Osteoblast (primary cell): ENCODE results near the gene NRGN. TPM values are rescaled to one million over a fixed set of nuclear protein-coding genes. Genes with fewer than 3 reads are reported as not detected.
A peak's percentile ranks its signal among the peaks of the same experiment; 100 is the strongest.

Experiments
- DNase-seq: peaks from one replicate; pipeline ENCODE4 v3.0.0; 2011; ENCODE audit warnings: low spot score, mixed read lengths; ENCODE audit not compliant: insufficient read length; ENCODE audit errors: missing footprints
- H2AFZ ChIP-seq: 2 replicates; pipeline ENCODE4 v1.6.0; 2011; ENCODE audit warnings: mild to moderate bottlenecking, low read length
- H3K27ac ChIP-seq: 2 replicates; pipeline ENCODE4 v1.5.1; 2011; ENCODE audit warnings: mild to moderate bottlenecking, low read depth, low read length, moderate library complexity
- H3K27me3 ChIP-seq: 2 replicates; pipeline ENCODE4 v1.6.0; 2012; ENCODE audit warnings: mild to moderate bottlenecking, control low read depth, inconsistent platforms, low read length, moderate library complexity; ENCODE audit not compliant: insufficient read depth
- H3K36me3 ChIP-seq: 2 replicates; pipeline ENCODE4 v1.5.1; 2011; ENCODE audit warnings: mild to moderate bottlenecking, low read length, control low read depth, moderate library complexity; ENCODE audit not compliant: insufficient read depth
- H3K4me1 ChIP-seq: 2 replicates; pipeline ENCODE4 v1.5.1; 2011; ENCODE audit warnings: mild to moderate bottlenecking, low read length, control low read depth, moderate library complexity; ENCODE audit not compliant: insufficient read depth
- H3K4me2 ChIP-seq: 2 replicates; pipeline ENCODE4 v1.6.0; 2011; ENCODE audit warnings: mild to moderate bottlenecking, low read length; ENCODE audit not compliant: insufficient read depth
- H3K4me3 ChIP-seq: fragments of 200-600 bp; sonication (generic); 3 replicates; pipeline ENCODE4 v1.5.1; 2012; ENCODE audit warnings: mild to moderate bottlenecking, low read length, inconsistent platforms; ENCODE audit not compliant: insufficient read depth
- H3K79me2 ChIP-seq: 2 replicates; pipeline ENCODE4 v1.6.0; 2012; ENCODE audit warnings: mild to moderate bottlenecking, low read length, control low read depth, inconsistent platforms; ENCODE audit not compliant: insufficient read depth
- H3K9me3 ChIP-seq: 2 replicates; pipeline ENCODE4 v1.5.1; 2011; ENCODE audit warnings: low read depth, low read length, control low read depth
- H4K20me1 ChIP-seq: 2 replicates; pipeline ENCODE4 v1.6.0; 2012; ENCODE audit warnings: mild to moderate bottlenecking, low read length, control low read depth; ENCODE audit not compliant: insufficient read depth
- total RNA-seq: library from RNA; depleted of rRNA; stranded (reverse); fragments of >200 nt; gene quantifications from 2 replicates; pipeline ENCODE4 v1.2.3, GENCODE V29; 2012
- TF ChIP-seq, protein P1 (sequence below): IDR thresholded peaks from 2 replicates; pipeline ENCODE4 v1.5.1; 2011; ENCODE audit warnings: mild to moderate bottlenecking, low read depth, low read length, moderate library complexity; ENCODE audit errors: extremely low read depth

Gene NRGN
- total RNA-seq, 1 donor, result under 0.01 TPM

DNA sequence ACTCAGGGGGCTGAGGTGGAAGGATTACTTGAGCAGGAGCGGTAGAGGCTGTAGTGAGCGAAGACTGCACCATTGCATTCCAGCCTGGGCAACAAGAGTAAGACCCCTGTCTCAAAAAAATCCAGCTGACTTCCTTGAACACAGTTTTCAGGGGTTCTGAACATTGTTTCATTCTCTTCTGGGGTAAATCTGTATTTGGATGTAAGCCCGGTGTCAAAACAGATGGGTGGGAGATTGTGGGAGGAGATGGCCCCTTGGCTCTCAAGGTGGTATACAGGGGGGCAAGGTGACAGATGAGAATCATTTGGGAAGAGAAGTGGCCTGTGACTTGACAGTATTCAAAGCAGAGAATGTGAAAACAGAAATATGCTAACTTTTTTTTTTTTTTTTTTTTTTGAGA lies 17.6 kb downstream of the NRGN start:
- Histone ChIP-seq H2AFZ (no peak overlapping the region), H3K4me2 (no peak overlapping the region), H3K9me3 (no peaks in the 10 kb centered on the region), H4K20me1 (no peaks in the 10 kb centered on the region), H3K27ac (no peak overlapping the region), H3K27me3 (peaks cover 71% of the 10 kb centered on the region), H3K4me3 (no peak overlapping the region), H3K36me3 (no peaks in the 10 kb centered on the region), H3K79me2 (no peaks in the 10 kb centered on the region), H3K4me1 (peaks cover 7% of the 10 kb centered on the region)
- DNase-seq, result peak; percentile 77
- TF ChIP-seq, protein P1, sequence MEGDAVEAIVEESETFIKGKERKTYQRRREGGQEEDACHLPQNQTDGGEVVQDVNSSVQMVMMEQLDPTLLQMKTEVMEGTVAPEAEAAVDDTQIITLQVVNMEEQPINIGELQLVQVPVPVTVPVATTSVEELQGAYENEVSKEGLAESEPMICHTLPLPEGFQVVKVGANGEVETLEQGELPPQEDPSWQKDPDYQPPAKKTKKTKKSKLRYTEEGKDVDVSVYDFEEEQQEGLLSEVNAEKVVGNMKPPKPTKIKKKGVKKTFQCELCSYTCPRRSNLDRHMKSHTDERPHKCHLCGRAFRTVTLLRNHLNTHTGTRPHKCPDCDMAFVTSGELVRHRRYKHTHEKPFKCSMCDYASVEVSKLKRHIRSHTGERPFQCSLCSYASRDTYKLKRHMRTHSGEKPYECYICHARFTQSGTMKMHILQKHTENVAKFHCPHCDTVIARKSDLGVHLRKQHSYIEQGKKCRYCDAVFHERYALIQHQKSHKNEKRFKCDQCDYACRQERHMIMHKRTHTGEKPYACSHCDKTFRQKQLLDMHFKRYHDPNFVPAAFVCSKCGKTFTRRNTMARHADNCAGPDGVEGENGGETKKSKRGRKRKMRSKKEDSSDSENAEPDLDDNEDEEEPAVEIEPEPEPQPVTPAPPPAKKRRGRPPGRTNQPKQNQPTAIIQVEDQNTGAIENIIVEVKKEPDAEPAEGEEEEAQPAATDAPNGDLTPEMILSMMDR, result no peak

DNA sequence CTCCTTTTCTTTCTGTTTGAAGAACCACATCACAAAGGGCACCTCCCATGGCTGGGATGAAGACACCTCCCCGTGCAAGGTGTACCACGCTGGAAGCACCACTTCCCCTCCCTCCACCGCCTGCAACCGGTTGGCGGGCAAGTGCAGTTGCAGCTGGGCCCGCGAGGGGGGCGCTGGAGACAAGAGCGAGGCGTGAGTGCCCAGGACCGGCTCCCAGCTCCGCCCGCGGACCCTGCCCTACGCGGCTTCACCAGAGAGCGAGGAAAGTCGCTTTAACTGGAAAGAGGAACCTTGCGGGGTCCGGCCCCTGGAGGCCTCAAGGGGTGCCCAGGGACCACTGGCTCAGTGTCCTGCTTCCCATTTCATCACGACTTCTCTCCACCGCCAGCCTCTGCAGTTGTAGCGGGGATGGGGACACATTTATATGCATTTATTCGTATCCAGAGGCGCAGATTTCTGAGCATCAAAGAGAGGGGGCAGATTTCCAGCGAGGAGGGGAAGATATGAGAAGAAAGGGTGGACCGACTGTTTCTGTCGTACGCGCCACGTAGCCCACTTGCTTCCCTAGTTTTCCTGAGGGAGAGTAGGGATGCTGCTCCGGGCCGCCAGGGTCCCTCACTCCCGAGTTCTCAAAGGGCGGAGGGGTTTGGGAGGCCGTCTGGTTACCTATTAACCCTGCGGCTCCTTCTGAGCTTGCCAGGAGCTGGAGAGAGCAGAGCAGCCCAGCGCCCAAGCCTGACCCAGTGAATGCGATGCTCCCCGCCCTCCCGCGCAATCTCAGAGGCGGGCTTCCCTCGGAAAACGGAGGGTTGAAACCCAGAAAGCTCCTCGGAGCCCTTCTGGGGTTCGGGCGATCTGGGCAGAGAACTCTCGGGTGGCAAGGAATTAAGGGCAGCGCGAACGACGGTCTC lies 18.9 kb downstream of the NRGN start:
- H3K4me2 ChIP-seq, result peak overlapping the region; percentile 66
- TF ChIP-seq, protein P1, result peak; percentile 47
- peak overlapping the region; percentile 59 for H3K4me3 ChIP-seq

DNA sequence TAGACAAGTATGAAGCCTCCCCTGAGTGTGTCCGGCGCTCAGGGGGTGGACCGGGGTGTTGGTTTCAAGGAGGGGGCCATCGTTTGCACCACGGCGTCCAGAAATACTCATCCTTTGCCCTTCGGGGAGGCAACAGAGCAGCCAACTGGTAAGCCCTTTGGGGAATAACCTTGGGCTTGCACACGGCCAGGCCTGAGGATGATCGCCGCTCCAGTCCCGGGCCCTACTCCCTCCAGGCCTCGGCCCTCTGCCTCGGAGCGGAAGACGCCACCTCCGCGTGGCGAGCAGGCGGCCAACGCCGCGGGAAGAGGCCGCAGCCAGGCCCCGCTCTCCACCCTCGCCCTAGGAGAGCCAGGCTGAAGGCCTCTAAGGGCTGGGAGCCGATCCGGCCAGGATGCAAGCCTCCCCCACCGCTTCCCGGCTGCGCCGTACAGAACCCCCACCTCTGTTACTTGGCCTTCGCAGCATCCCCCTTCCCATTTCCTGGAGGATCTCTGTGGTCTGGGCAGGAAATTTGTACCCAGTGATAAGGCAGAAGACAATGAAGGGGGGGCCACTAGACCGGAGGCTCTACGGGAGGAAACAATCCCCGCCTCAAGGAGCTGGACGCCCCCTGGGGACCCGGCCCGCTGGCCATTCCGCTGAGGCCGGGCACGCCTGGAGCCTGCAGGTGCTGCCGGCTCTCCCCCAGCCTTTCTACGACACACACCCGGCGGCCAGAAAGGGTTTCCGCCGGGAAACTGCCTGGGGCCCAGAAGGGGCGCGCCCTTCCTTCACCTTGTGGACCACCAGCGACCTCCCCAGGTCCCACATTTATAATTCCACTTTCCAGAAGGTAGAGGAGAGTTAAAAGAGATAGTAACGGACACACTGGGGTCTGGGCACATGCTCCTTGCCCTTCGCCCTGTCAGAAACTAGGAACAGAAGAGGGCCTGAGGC lies 19.8 kb downstream of the NRGN start:
- Histone ChIP-seq H3K9me3 (no peaks in the 10 kb centered on the region), H3K79me2 (no peaks in the 10 kb centered on the region), H3K27me3 (peaks cover 72% of the 10 kb centered on the region), H4K20me1 (peaks cover 14% of the 10 kb centered on the region), H3K27ac (no peak overlapping the region), H2AFZ (no peak overlapping the region), H3K36me3 (peaks cover 2% of the 10 kb centered on the region), H3K4me3 (peak overlapping the region; percentile 59), H3K4me2 (peak overlapping the region; percentile 66), H3K4me1 (peaks cover 14% of the 10 kb centered on the region)
- TF ChIP-seq, protein P1, result no peak
- peak; percentile 65 for DNase-seq

More for the DNA sequence above, 18.9 kb downstream of the NRGN start:
- Histone ChIP-seq H3K27me3 (peaks cover 72% of the 10 kb centered on the region), H3K79me2 (no peaks in the 10 kb centered on the region), H3K36me3 (no peaks in the 10 kb centered on the region), H4K20me1 (peaks cover 12% of the 10 kb centered on the region), H3K4me1 (peaks cover 14% of the 10 kb centered on the region), H2AFZ (peak overlapping the region; percentile 38), H3K27ac (no peak overlapping the region), H3K9me3 (no peaks in the 10 kb centered on the region)
- DNase-seq, result peak; percentile 97
